ENCODE data around the gene FAM24B.
"Not testable (repeated sequence)": the region's sequence is repeated elsewhere in the genome, so short reads cannot be mapped to it uniquely, and the experiment has no call there.

FAM24B gene

GRCh38 chr10:122858042-122858441, 21.3 kb downstream of the FAM24B start:
- not testable (repeated sequence) for DNase-seq (ENCODE audit: low spot score)

DNA sequence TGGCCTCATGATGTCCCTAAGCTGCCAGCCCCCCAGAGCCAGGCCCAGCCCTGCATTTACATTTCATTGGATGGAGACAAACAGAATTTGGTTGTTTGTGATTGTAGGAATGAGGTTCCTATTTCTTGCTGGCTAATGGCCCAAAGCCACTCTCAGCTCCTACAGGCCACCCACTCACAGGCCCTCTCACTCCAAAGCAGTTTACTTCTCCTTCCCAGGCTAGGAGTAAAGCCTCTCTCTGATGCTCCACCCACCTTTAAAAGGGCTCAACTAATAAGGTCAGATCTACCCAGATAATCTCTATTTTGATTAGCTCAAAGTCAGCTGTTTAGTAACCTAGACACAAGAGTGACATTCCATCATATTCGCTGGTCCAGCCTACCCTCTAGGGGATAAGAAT, 22.5 kb downstream of the FAM24B start:
- DNase-seq (ENCODE audit: low spot score), result no peak

DNA sequence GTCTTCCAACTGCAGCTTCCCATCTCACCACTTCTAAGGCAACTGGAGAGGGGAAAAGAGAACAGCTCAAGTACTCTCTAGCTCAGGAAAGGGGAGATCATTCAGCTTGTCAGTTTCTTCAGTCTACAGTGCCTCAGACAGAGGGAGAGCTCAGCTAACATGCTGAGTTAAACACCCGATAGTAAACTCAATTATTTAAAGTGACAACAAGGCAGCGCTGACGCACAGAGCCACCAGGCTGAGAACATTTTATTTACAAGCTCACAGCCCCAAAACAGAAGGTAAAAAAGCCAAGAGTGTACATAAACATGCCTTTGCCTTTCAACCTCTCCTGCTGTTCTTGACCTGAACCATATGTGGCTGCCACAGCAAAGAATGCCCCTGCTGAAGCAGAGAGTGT, 23.6 kb downstream of the FAM24B start:
- DNase-seq (ENCODE audit: low spot score), result no peak

DNA sequence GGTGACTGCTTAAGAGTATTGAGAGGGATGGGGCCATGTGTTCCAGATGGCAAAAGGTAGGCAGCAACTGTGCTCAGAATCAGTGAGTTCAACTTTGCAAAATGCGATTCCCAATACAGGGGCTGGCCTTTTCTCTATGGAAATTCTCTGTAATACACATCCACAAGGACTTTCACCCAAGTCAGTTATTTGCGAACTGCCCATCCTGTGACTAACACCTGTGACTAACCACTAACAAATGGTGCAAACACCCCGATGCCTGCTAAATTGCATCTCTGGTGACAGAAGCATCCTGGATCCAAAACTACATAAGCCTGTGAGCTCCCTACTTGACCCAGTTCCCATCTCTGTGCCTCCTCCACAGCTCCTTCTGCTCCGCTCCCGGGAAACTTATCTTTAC, 24.7 kb downstream of the FAM24B start:
- no peak for DNase-seq (ENCODE audit: low spot score)

DNA sequence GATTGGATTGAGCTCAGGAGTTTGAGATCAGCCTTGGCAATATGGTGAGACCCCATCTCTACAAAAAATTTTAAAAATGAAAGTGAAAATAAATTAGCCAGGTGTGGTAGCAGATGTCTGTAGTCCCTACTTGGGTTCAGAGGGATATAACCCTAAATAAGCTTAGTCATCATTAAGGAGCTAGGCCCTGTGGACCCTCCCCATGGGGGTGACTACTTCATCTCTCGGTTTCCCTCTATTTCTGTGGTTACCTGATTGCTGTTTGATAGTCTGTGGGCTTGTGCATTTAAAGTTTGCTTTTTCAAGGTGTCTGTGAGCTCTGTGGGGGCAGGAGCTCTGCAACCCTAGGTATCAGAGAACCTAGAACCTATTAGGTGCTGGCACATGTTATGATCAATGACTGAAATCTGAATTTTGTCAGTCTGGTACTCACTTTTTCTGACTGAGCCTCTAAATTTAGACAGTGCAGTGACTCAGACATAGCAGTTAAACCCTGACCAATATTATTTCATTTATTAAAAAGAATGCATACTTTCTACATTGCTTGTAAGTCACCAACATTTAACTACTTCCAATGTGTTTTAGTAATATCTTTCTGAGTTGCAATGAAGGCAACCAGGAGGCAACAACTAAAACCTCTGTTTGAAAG, 25.6 kb downstream of the FAM24B start:
- no peak for DNase-seq (ENCODE audit: low spot score)

DNA sequence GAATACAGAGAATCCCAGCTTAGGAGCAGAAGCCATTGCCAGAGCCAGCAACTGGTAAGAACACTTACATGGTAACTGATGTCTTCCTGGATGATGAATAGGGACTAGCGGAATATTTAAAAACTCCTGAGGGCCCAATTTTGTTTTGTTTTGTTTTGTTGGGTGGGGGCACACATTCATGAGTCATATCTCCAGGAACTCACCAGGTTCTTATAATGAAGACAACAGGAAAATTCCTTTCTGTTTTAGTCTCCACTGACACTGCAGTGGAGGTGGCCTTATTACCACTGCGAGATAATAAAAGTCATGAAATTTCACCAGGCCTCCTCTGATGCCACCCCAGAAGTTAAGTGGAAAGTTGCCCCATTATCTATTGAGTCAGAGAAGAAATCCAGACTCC, 27.1 kb downstream of the FAM24B start:
- DNase-seq (ENCODE audit: low spot score), result no peak

DNA sequence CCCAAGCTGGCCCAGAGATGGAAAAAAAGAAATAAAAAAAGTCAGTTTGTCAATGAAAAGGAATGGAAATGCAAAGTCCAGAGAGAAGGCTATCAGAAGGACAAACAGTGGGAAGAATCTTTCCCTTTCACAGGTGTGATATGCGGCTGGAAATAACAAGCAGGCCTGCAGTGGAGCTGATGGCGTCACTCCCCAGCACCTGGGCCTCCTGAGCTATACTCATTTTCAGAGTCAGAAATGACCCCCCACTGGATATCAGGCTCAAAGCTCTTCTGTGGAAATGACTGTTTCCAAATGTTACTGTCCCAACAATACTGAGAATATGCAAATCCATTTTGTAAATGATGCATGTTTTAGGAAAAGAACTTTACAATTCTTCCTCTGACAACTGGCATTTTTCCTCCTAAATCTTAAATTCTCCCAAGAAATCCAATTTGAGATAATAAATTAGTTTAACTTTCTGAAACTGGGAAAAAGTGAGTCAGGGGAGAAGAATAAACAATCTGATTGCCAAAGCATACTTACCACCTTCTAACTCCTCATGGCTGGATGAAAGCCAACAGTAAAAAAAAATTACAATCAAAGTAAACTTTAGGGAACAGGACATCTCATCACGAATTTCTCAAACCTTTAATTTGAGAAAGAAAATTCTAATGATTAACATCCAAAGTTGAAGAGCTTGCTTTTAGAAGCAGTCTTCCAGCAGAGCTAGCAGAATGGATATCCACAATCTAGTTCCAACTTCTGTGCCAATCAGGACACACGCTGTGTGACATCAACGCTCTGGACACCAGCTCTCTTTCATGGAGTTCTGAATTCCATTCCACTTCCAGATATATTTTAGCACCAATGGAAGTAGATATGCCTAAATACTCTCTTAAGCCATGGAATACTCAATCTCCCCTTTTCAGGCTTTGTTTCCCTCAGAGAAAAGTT, 28.4 kb downstream of the FAM24B start:
- no peak for DNase-seq (ENCODE audit: low spot score)

DNA sequence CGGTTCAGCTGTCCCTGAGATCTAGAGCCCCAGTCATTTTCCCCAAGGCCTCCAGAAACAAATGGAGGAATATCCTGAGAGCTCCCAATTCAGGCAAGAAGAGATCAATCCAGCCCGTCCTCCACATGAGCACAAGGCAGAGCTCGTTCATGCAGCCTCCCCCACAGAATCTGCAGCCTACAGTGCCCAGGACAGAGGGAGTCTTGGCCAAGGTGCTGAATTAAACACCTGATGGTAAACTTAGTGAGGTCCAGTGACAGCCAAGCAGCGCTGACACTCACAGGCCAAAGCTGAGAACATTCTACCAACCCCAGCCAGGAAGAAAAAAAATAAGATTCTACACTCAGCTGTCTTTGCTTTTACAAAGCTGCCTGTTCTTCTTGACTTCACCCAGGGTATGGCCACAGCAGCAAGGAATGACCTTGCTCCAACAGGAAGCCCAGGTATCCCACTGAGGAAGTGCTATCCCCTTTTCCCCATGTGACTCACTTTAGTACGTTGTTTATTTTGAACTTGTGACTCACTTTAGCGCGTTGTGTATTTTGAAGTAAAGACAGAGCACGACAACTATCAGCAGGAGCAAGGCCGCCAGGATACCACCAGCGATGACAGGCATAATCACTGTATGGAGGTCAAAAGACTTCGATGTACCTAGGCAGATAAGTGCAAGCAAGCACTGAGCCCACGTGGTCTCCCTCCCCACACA, 29.3 kb downstream of the FAM24B start:
- DNase-seq (ENCODE audit: low spot score), result no peak

DNA sequence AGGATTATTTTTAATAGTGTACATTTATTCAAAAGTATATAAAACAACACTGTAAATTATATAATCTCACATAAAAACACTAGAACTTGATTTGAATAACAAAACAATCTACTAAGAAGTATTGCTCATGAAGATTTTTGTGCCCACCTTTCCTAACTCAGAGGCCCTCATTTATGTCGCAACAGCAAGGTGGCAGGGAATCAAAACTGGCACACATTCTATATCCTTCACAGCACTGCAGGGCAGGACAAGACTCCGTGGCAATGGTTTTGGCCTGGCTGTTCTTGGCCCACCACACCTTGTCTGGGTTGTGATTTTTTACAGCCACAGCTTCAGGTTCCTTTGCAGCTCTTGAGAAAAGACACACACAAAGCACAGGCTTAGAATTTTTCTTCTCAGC, 30.3 kb downstream of the FAM24B start:
- DNase-seq (ENCODE audit: low spot score), result no peak

DNA sequence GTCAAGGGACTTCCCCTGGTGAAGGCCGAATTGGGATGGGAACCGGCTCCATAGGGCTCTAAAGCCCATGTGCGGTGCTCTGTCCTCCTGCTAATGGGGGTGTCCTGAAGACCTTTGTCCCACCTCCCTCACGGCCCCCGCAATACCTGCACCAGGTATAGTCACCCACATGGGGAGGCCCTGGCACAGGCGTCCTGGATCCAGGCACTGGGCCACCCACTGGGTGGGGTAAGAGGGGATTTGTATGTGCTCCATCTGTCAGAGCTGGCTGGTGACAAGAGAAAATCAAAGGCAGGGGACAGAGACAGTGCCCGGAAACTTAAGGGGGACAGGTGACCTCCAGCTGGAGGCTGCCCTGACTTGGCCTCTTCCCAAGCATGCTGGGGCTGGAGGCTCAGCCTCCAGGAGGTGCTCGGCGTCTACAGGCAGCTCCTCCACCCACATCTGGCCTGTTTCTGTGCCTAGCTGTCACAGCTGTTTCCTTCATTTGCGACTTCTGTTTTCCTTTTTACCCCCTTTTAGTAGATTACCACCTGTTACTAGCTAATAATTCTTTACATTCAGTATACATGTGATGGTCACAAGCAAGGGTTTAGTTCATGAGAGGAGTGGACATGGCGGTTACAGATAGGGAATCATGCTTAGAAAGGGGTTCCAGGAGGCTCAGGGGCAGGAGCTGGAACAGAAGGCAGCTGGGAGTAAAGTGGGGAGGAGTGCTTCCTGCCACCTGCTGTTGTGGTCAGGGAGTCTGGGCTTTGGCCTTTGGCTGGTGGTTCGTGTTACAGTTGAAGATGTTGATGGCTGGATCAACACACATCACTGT, 31.4 kb downstream of the FAM24B start:
- no peak for DNase-seq (ENCODE audit: low spot score)

DNA sequence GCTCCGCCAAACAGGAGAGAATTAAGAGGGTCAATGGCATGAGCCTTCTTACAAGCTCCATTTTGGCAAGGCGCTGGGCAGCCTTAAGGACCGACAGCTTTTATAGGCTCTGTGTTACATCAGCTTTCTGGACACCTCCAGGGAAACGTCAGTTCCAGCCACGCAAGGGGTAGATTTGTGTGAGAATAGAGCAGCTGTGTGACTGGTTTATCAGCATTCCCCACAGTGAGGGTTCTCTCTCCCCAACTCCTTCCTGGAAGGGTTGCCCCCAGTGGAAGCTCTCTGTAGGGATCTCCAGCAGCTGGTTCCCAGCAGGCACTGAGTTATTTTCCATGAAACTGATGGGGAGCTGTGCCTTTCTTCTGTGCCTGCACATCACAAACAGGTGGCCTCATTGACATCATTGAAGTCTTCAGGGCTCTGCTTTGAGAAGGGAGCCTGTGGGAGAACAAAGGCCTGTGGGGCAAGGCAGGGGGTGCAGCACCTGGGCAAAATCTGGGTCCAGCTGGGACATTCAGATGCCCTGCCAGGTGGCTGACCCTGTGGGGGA, 33.5 kb downstream of the FAM24B start, which contains the start of gene CUZD1:
Gene CUZD1, minus strand, starts transcription at position 75 of the 550 bp plus-strand sequence. Its CDS starts 14 bp downstream, at position 61.
- DNase-seq (ENCODE audit: low spot score), result no peak

GRCh38 chr10:122844146-122844545, 35.2 kb downstream of the FAM24B start:
- DNase-seq (ENCODE audit: low spot score), result no peak

GRCh38 chr10:122841569-122841968, 37.8 kb downstream of the FAM24B start:
- DNase-seq (ENCODE audit: low spot score), result no peak

DNA sequence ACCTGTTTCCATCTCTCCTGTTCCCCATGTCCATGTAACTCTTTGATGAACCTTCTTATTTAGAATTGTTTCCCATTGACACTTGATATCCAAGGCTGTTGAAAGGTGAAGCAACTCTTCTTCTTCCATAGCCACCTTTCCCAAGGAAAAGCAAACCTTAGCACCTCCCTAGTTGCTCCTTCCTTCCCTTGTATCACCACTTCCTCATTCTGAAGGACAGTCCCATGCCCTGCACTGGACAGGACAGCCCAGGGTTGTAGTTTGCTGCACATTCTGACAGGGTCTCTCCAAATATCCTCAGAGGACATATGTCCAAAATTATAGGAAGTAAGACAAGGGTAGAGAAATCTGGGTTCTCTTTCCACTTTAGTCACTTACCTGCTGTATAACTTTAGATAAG, 39.9 kb downstream of the FAM24B start:
- DNase-seq (ENCODE audit: low spot score), result no peak

GRCh38 chr10:122838880-122839279, 40.5 kb downstream of the FAM24B start:
- DNase-seq (ENCODE audit: low spot score), result no peak

- DNase-seq (ENCODE audit: low spot score), result no peak
Observed at GRCh38 chr10:122835908-122836307, 43.5 kb downstream of the FAM24B start.

DNA sequence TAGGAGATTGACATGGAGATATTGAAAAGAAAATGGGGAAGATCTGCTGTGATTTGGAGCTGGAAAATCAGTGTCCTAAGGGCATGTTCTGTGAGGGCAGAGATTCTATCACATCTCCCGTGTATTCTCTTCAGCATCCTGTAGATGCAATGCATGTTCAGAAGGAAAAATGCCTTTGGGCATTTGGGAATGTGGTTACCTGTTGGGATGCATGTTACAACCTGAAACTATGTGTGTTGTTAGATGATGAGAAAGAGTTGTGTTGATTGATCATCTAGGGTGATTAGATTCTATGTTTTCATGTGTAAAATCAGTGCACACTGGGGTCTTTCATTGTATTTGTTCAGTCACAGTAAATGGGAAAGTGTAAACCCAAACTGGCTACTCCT, 48.4 kb downstream of the FAM24B start:
- no peak for DNase-seq (ENCODE audit: low spot score)

DNA sequence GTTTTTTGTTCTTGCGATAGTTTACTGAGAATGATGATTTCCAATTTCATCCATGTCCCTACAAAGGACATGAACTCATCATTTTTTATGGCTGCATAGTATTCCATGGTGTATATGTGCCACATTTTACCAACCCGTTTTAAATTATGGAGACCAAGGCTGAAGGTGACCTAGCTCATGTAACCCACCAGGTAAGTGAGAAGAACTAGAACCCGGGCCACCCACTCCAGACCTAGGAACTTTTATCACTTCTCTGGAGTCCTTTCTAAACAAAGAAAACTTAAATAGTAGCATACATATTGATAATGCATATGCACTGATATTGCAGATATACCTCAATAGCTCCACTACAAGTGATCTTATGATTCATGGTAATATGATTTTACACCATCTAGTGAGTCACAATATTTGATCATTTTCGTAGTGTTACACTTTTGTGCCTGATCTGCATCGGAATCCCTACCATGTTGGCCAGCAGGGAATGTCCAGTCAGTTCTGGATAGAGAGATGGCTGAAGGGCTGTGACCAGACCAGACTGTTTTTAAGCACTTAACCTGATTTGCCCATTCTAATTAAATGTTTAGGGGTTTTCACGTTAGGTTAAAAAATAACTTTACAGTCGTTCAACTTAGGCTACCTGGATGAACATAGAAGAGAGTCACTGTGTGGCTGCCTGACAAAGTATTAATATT, 49.0 kb downstream of the FAM24B start:
- no peak for DNase-seq (ENCODE audit: low spot score)

GRCh38 chr10:122829454-122829853, 49.9 kb downstream of the FAM24B start:
- no peak for DNase-seq (ENCODE audit: low spot score)

GRCh38 chr10:122828716-122829255, 50.6 kb downstream of the FAM24B start:
- DNase-seq (ENCODE audit: low spot score), result no peak

DNA sequence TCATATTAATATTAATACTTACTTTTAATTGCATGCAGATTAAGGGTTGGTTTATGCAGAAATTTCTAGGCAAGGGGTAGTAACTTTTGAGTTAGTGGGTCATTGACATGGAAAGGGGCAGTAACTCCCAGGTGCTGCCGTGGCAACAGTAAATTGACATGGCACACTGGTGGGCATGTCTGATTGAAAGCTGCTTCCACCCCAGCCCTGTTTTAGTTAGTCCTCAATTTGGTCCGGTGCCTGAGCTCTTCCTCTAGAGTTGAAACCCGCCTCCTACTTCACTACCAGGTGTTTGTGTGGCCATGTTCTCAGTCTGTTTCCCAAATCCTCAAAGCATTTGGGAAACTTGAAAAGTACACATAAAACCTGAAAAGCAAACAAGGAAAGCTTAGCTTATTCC, 52.1 kb downstream of the FAM24B start:
- no peak for DNase-seq (ENCODE audit: low spot score)

Data from D341Med (cell line).